Neural cell (in vitro differentiated cells): ENCODE results near the gene UACA. TPM values are rescaled to one million over a fixed set of nuclear protein-coding genes. Genes with fewer than 3 reads are reported as not detected.

Source experiments
- H2AFZ ChIP-seq: fragments of 200-600, 300-800 bp; sonication (generic), shearing (Covaris generic); 2 replicates; pipeline ENCODE4 v1.6.0; 2014; ENCODE audit warnings: low read depth, mild to moderate bottlenecking, antibody characterized with exemption, low read length, moderate library complexity
- H3F3A ChIP-seq: fragments of 200-600 bp; shearing (Covaris generic); 2 replicates; pipeline ENCODE4 v1.6.1; 2016; ENCODE audit warnings: mild to moderate bottlenecking, moderate library complexity, mixed read lengths, antibody characterized with exemption, low read length; ENCODE audit not compliant: insufficient read depth, poor library complexity, severe bottlenecking
- H3K27ac ChIP-seq: fragments of 200-600, 300-800 bp; sonication (generic), shearing (Covaris generic); 2 replicates; pipeline ENCODE4 v1.5.1; 2014; ENCODE audit warnings: mild to moderate bottlenecking, low read length, moderate library complexity
- H3K27me3 ChIP-seq: fragments of 300-800, 200-600 bp; sonication (generic), shearing (Covaris generic); 2 replicates; pipeline ENCODE4 v1.6.0; 2014; ENCODE audit warnings: mild to moderate bottlenecking, low read depth, low read length, moderate library complexity; ENCODE audit not compliant: insufficient read depth
- H3K36me3 ChIP-seq: fragments of 300-800, 200-600 bp; sonication (generic), shearing (Covaris generic); 2 replicates; pipeline ENCODE4 v1.5.1; 2014; ENCODE audit warnings: mild to moderate bottlenecking, antibody characterized with exemption, low read length, moderate library complexity; ENCODE audit not compliant: insufficient read depth
- H3K4me2 ChIP-seq: fragments of 300-800, 200-600 bp; sonication (generic), shearing (Covaris generic); 2 replicates; pipeline ENCODE4 v1.6.0; 2014; ENCODE audit warnings: mild to moderate bottlenecking, low read length
- H3K4me3 ChIP-seq: fragments of 300-800, 200-600 bp; sonication (generic), shearing (Covaris generic); 2 replicates; pipeline ENCODE4 v1.5.1; 2014; ENCODE audit warnings: mild to moderate bottlenecking, low read length, moderate library complexity
- H3K79me2 ChIP-seq: fragments of 200-600 bp; shearing (Covaris generic); replicated peaks from 2 replicates; pipeline ENCODE4 v1.6.0; 2014; ENCODE audit warnings: mild to moderate bottlenecking, low read length, moderate library complexity; ENCODE audit not compliant: insufficient read depth
- H3K9ac ChIP-seq: fragments of 300-800, 200-600 bp; sonication (generic), shearing (Covaris generic); 2 replicates; pipeline ENCODE4 v1.6.1; 2016; ENCODE audit warnings: mild to moderate bottlenecking, low read length, mixed read lengths
- H3K9me2 ChIP-seq: fragments of 200-600 bp; shearing (Covaris generic); 2 replicates; pipeline ENCODE4 v1.6.1; 2016; ENCODE audit warnings: mild to moderate bottlenecking, low read length, mixed read lengths; ENCODE audit not compliant: insufficient read depth
- H3K9me3 ChIP-seq: fragments of 200-600, 300-800 bp; sonication (generic), shearing (Covaris generic); 2 replicates; pipeline ENCODE4 v1.6.1; 2016; ENCODE audit warnings: mild to moderate bottlenecking, mixed run types, low read length, moderate library complexity, mixed read lengths
- H4K20me1 ChIP-seq: fragments of 200-600 bp; shearing (Covaris generic); 2 replicates; pipeline ENCODE4 v1.6.1; 2016; ENCODE audit warnings: mild to moderate bottlenecking, mixed run types; ENCODE audit not compliant: insufficient read depth
- EP300 ChIP-seq: fragments of 450-650 bp; conservative IDR thresholded peaks from 2 replicates; pipeline ENCODE4 v1.6.1; 2014; ENCODE audit warnings: antibody characterized with exemption, mild to moderate bottlenecking, moderate library complexity; ENCODE audit not compliant: poor library complexity, severe bottlenecking
- EZH2 ChIP-seq: fragments of 200-600, 300-800 bp; shearing (Covaris generic), sonication (generic); IDR thresholded peaks from 2 replicates; pipeline ENCODE4 v1.6.1; 2014; ENCODE audit warnings: antibody characterized with exemption, low read length, borderline replicate concordance, mild to moderate bottlenecking; ENCODE audit not compliant: insufficient read depth, poor library complexity, severe bottlenecking
- MXI1 ChIP-seq: fragments of 450-650 bp; conservative IDR thresholded peaks from 2 replicates; pipeline ENCODE4 v1.6.1; 2014; ENCODE audit warnings: antibody characterized with exemption, mild to moderate bottlenecking; ENCODE audit not compliant: poor library complexity, severe bottlenecking
- POLR2AphosphoS5 ChIP-seq: IDR thresholded peaks from 2 replicates; pipeline ENCODE4 v1.6.1; 2012
- RAD21 ChIP-seq: fragments of 450-650 bp; conservative IDR thresholded peaks from 2 replicates; pipeline ENCODE4 v1.6.1; 2014; ENCODE audit warnings: antibody characterized with exemption, mild to moderate bottlenecking, moderate library complexity
- SMC3 ChIP-seq: fragments of 450-650 bp; conservative IDR thresholded peaks from 2 replicates; pipeline ENCODE4 v1.6.1; 2014; ENCODE audit warnings: antibody characterized with exemption, mild to moderate bottlenecking, moderate library complexity; ENCODE audit not compliant: poor library complexity
- TAF1 ChIP-seq: IDR thresholded peaks from 2 replicates; pipeline ENCODE4 v1.6.1; 2012; ENCODE audit warnings: low read depth
- polyA plus RNA-seq: library from polyadenylated mRNA; depleted of rRNA; stranded (reverse); fragments of >200 nt; gene quantifications from 2 replicates; pipeline ENCODE4 v1.2.3, GENCODE V29; 2014
- TF ChIP-seq, protein P1 (sequence below): fragments of 450-650 bp; IDR thresholded peaks from 2 replicates; pipeline ENCODE4 v1.5.1; 2014; ENCODE audit warnings: antibody characterized with exemption, mild to moderate bottlenecking, moderate library complexity; ENCODE audit not compliant: poor library complexity, severe bottlenecking
- TF ChIP-seq, protein P2 (sequence below): IDR thresholded peaks from 2 replicates; pipeline ENCODE4 v1.6.1; 2012; ENCODE audit warnings: borderline replicate concordance

Gene UACA
- polyA plus RNA-seq, 1 donor from 2014 or later: 0.10 TPM

DNA sequence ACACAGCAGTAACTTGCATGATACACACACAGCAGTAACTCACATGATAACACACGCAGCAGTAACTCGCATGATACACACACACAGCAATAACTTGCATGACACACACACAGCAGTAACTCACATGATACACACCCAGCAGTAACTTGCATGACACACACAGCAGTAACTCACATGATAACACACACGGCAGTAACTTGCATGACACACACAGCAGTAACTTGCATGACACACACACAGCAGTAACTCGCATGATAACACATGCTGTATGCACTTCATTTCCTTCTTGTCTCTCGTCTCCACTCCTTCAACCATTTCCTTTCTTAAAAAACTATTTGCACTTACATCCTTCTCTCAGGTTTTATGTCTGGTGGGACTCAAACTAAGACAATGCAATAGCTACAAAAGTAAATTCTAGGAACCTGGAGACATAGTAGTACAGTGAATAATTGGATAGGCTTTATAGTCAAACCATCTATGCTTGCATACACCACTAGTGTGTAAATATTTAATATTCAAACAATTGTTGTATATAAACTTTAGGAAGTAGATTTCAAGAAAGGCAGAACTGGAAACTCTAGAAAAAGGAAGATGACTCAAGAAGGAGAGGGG lies 130.8 kb downstream of the UACA start:
- H3K4me2 ChIP-seq: no peak overlapping the region
- H3K9me2 ChIP-seq: no peaks in the 10 kb centered on the region
- H3K79me2 ChIP-seq: no peaks in the 10 kb centered on the region
- H2AFZ ChIP-seq: no peak overlapping the region
- no peaks in the 10 kb centered on the region for H3K9me3 ChIP-seq
- H3K4me3 ChIP-seq: no peak overlapping the region
- H4K20me1 ChIP-seq: no peaks in the 10 kb centered on the region
- no peaks in the 10 kb centered on the region for H3K36me3 ChIP-seq
- H3F3A ChIP-seq: no peaks in the 10 kb centered on the region
- no peaks in the 10 kb centered on the region for H3K27me3 ChIP-seq
- no peak for TF ChIP-seq MXI1
- TF ChIP-seq, protein P1, sequence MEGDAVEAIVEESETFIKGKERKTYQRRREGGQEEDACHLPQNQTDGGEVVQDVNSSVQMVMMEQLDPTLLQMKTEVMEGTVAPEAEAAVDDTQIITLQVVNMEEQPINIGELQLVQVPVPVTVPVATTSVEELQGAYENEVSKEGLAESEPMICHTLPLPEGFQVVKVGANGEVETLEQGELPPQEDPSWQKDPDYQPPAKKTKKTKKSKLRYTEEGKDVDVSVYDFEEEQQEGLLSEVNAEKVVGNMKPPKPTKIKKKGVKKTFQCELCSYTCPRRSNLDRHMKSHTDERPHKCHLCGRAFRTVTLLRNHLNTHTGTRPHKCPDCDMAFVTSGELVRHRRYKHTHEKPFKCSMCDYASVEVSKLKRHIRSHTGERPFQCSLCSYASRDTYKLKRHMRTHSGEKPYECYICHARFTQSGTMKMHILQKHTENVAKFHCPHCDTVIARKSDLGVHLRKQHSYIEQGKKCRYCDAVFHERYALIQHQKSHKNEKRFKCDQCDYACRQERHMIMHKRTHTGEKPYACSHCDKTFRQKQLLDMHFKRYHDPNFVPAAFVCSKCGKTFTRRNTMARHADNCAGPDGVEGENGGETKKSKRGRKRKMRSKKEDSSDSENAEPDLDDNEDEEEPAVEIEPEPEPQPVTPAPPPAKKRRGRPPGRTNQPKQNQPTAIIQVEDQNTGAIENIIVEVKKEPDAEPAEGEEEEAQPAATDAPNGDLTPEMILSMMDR: no peak
- no peak for TF ChIP-seq EP300
- no peak for TF ChIP-seq POLR2AphosphoS5
- TF ChIP-seq EZH2: no peak
- TF ChIP-seq TAF1: no peak
- TF ChIP-seq RAD21: no peak
- no peak for TF ChIP-seq SMC3
- TF ChIP-seq, protein P2, sequence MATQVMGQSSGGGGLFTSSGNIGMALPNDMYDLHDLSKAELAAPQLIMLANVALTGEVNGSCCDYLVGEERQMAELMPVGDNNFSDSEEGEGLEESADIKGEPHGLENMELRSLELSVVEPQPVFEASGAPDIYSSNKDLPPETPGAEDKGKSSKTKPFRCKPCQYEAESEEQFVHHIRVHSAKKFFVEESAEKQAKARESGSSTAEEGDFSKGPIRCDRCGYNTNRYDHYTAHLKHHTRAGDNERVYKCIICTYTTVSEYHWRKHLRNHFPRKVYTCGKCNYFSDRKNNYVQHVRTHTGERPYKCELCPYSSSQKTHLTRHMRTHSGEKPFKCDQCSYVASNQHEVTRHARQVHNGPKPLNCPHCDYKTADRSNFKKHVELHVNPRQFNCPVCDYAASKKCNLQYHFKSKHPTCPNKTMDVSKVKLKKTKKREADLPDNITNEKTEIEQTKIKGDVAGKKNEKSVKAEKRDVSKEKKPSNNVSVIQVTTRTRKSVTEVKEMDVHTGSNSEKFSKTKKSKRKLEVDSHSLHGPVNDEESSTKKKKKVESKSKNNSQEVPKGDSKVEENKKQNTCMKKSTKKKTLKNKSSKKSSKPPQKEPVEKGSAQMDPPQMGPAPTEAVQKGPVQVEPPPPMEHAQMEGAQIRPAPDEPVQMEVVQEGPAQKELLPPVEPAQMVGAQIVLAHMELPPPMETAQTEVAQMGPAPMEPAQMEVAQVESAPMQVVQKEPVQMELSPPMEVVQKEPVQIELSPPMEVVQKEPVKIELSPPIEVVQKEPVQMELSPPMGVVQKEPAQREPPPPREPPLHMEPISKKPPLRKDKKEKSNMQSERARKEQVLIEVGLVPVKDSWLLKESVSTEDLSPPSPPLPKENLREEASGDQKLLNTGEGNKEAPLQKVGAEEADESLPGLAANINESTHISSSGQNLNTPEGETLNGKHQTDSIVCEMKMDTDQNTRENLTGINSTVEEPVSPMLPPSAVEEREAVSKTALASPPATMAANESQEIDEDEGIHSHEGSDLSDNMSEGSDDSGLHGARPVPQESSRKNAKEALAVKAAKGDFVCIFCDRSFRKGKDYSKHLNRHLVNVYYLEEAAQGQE: no peak
- H3K27ac ChIP-seq: no peak overlapping the region
- no peak overlapping the region for H3K9ac ChIP-seq

DNA sequence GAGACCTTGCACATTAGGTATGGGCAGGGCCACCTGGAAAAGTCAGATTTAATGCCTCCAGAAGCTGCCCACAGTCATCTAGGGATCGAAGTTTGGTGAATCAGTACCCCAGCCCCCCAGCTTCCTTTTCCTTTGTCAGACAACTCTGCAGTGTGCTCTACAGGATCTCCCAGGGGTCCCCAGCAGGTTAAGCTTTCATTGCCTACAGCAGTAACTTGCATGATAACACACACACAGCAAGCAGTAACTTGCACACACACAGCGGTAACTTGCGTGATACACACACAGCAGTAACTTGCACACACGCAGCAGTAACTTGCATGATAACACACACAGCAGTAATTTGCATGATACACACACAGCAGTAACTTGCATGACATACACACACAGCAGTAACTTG lies 131.3 kb downstream of the UACA start:
- H3K4me2 ChIP-seq: no peak overlapping the region
- H3K9ac ChIP-seq: no peak overlapping the region

More for the DNA sequence above, 131.3 kb downstream of the UACA start:
- Histone ChIP-seq H3K9me2 (no peaks in the 10 kb centered on the region), H3K4me3 (no peak overlapping the region), H3K27ac (no peak overlapping the region), H3K27me3 (no peaks in the 10 kb centered on the region), H4K20me1 (no peaks in the 10 kb centered on the region), H3K79me2 (no peaks in the 10 kb centered on the region), H3K9me3 (no peaks in the 10 kb centered on the region), H3K36me3 (no peaks in the 10 kb centered on the region), H3F3A (no peaks in the 10 kb centered on the region), H2AFZ (no peak overlapping the region)
- no peak for TF ChIP-seq SMC3
- TF ChIP-seq RAD21: no peak
- TF ChIP-seq, protein P1: no peak
- TF ChIP-seq EZH2: no peak
- no peak for TF ChIP-seq MXI1
- TF ChIP-seq POLR2AphosphoS5: no peak
- TF ChIP-seq TAF1: no peak
- TF ChIP-seq, protein P2: no peak
- TF ChIP-seq EP300: no peak
